Measurements from ENCODE around the gene RPP25L. TPM values are rescaled to one million over a fixed set of nuclear protein-coding genes. Genes with fewer than 3 reads are reported as not detected.

Gene RPP25L
- total RNA-seq, 1 experiment from 2014 or later: 27.3 TPM

GRCh38 chr9:34638138-34638445 lies 26.2 kb upstream of the RPP25L start:
- DNase-seq (ENCODE audit: extremely low read depth, low read depth): no peak

- DNase-seq (ENCODE audit: extremely low read depth, low read depth): peak; percentile 82
These were observed 25.6 kb upstream of the RPP25L start, which contains the start of gene SIGMAR1 for GRCh38 chr9:34637356-34638137. SIGMAR1 (minus strand) TSS chr9:34637787; CDS start chr9:34637697, 90 bp downstream.

GRCh38 chr9:34636791-34637355 lies 25.0 kb upstream of the RPP25L start:
- DNase-seq (ENCODE audit: extremely low read depth, low read depth): no peak

GRCh38 chr9:34635556-34635955 lies 23.7 kb upstream of the RPP25L start:
- DNase-seq (ENCODE audit: extremely low read depth, low read depth): no peak

GRCh38 chr9:34634551-34635248 lies 22.8 kb upstream of the RPP25L start:
- DNase-seq (ENCODE audit: extremely low read depth, low read depth): no peak

GRCh38 chr9:34633851-34634550 lies 22.1 kb upstream of the RPP25L start:
- DNase-seq (ENCODE audit: extremely low read depth, low read depth): peak; percentile 59

GRCh38 chr9:34633166-34633565 lies 21.3 kb upstream of the RPP25L start:
- no peak for DNase-seq (ENCODE audit: extremely low read depth, low read depth)

GRCh38 chr9:34630402-34631154 lies 18.7 kb upstream of the RPP25L start:
- no peak for DNase-seq (ENCODE audit: extremely low read depth, low read depth)

- no peak for DNase-seq (ENCODE audit: extremely low read depth, low read depth)
These were observed 17.6 kb upstream of the RPP25L start for GRCh38 chr9:34629491-34629808.

GRCh38 chr9:34628656-34629490 lies 17.0 kb upstream of the RPP25L start, which contains the start of gene ARID3C:
ARID3C (minus strand) TSS chr9:34629066; CDS start chr9:34628014, 1,052 bp downstream.
- no peak for DNase-seq (ENCODE audit: extremely low read depth, low read depth)

GRCh38 chr9:34627716-34628655 lies 16.1 kb upstream of the RPP25L start:
- no peak for DNase-seq (ENCODE audit: extremely low read depth, low read depth)

- no peak for DNase-seq (ENCODE audit: extremely low read depth, low read depth)
These were observed 13.2 kb upstream of the RPP25L start for GRCh38 chr9:34625186-34625486.

- no peak for DNase-seq (ENCODE audit: extremely low read depth, low read depth)
These were observed 12.7 kb upstream of the RPP25L start for GRCh38 chr9:34624475-34625185.

GRCh38 chr9:34623374-34624235 lies 11.7 kb upstream of the RPP25L start:
- no peak for DNase-seq (ENCODE audit: extremely low read depth, low read depth)

GRCh38 chr9:34620061-34620994 lies 8.4 kb upstream of the RPP25L start, which contains the start of gene DCTN3:
DCTN3 (minus strand) TSS chr9:34620495; CDS start chr9:34620464, 31 bp downstream.
- DNase-seq (ENCODE audit: extremely low read depth, low read depth): peak; percentile 83

- no peak for DNase-seq (ENCODE audit: extremely low read depth, low read depth)
These were observed 3.2 kb upstream of the RPP25L start for GRCh38 chr9:34615132-34615531.

Measured in NCI-H460 (cell line).